H1 (cell line): ENCODE data around the gene TNRC6C. TPM values are rescaled to one million over a fixed set of nuclear protein-coding genes. Genes with fewer than 3 reads are reported as not detected.
A peak's percentile ranks its signal among the peaks of the same experiment; 100 is the strongest.

ENCODE experiments used
- CTCF ChIA-PET: fragments of 300-600 bp; sonication (Branson Sonifier 250); formaldehyde crosslinking; loops from one replicate; lab custom pipeline; 2021; ENCODE audit not compliant: partially characterized antibody; lab: Charles Lee
- POLR2A ChIA-PET: fragments of 300-600 bp; sonication (Branson Sonifier 250); formaldehyde crosslinking; loops from one replicate; lab custom pipeline; 2021; ENCODE audit warnings: inconsistent platforms; ENCODE audit not compliant: partially characterized antibody; lab: Charles Lee
- DNase-seq, 2 experiments: peaks; one replicate each; pipeline versions ENCODE4 v3.0.0 to v3.0.0-alpha.2; 2010 to 2022; ENCODE audit warnings: low spot score in 2 of 2, low read depth in 1 of 2, mixed read lengths in 1 of 2
- FAIRE-seq: peaks from 2 replicates; lab custom pipeline; 2011; peaks lifted over from hg19 to GRCh38; lab: Jason Lieb, UNC
- H2AFZ ChIP-seq: 2 replicates; pipeline ENCODE4 v1.8.1; 2012; ENCODE audit warnings: low read length, inconsistent platforms
- H2AK5ac ChIP-seq: 2 replicates; pipeline ENCODE4 v1.6.1; 2013; ENCODE audit warnings: low read depth, low read length
- H2BK120ac ChIP-seq: replicated peaks from 2 replicates; pipeline ENCODE3; 2013; ENCODE audit warnings: low read depth, low read length, inconsistent platforms
- H2BK12ac ChIP-seq: 2 replicates; pipeline ENCODE4 v1.6.1; 2013; ENCODE audit warnings: low read depth, low read length
- H2BK15ac ChIP-seq: 2 replicates; pipeline ENCODE4 v1.6.1; 2013; ENCODE audit warnings: low read length
- H2BK20ac ChIP-seq: 2 replicates; pipeline ENCODE4 v1.6.1; 2013; ENCODE audit warnings: low read length
- H2BK5ac ChIP-seq: 2 replicates; pipeline ENCODE4 v1.6.1; 2013; ENCODE audit warnings: low read depth, low read length
- H3K14ac ChIP-seq: 2 replicates; pipeline ENCODE4 v1.6.1; 2013; ENCODE audit warnings: inconsistent platforms; ENCODE audit not compliant: insufficient read length
- H3K18ac ChIP-seq: 2 replicates; pipeline ENCODE4 v1.6.1; 2013; ENCODE audit warnings: low read length; ENCODE audit errors: extremely low read depth
- H3K23ac ChIP-seq: 2 replicates; pipeline ENCODE4 v1.6.1; 2013; ENCODE audit warnings: inconsistent platforms; ENCODE audit not compliant: insufficient read length
- H3K23me2 ChIP-seq: 2 replicates; pipeline ENCODE4 v1.6.1; 2013; ENCODE audit warnings: low read depth, low read length
- H3K27ac ChIP-seq: 2 replicates; pipeline ENCODE4 v1.6.1; 2011; ENCODE audit warnings: low read depth, low read length, inconsistent platforms
- H3K27me3 ChIP-seq, 4 experiments: replicated peaks in 1 of 4; 1 replicate in 1 of 4; 2 replicates in 3 of 4; pipeline versions ENCODE4 v1.6.1 to v1.8.1; 2011 to 2013; ENCODE audit warnings: low read length in 3 of 4, mild to moderate bottlenecking in 3 of 4, inconsistent platforms in 2 of 4, mixed read lengths in 2 of 4, moderate library complexity in 1 of 4; ENCODE audit not compliant: control insufficient read depth in 3 of 4, insufficient read depth in 3 of 4; ENCODE audit errors: extremely low read depth in 1 of 4
- H3K36me3 ChIP-seq, 4 experiments: 2 replicates each; pipeline versions ENCODE4 v1.6.1 to v1.8.1; 2011 to 2013; ENCODE audit warnings: mild to moderate bottlenecking in 4 of 4, low read length in 3 of 4, moderate library complexity in 2 of 4, control low read depth in 1 of 4, inconsistent platforms in 1 of 4; ENCODE audit not compliant: insufficient read depth in 4 of 4, control insufficient read depth in 2 of 4
- H3K4ac ChIP-seq: replicated peaks from 2 replicates; pipeline ENCODE3; 2013; ENCODE audit warnings: low read length, low read depth, mixed read lengths, inconsistent platforms; ENCODE audit not compliant: insufficient read length
- H3K4me1 ChIP-seq, 4 experiments: replicated peaks in 1 of 4; 1 replicate in 1 of 4; 2 replicates in 3 of 4; pipeline versions ENCODE4 v1.6.1 to v1.8.1; 2011 to 2013; ENCODE audit warnings: low read length in 3 of 4, inconsistent platforms in 2 of 4, mixed read lengths in 1 of 4; ENCODE audit not compliant: insufficient read depth in 4 of 4, control insufficient read depth in 3 of 4
- H3K4me2 ChIP-seq, 2 experiments: 2 replicates each; pipeline versions ENCODE4 v1.6.1 to v1.8.1; 2011 to 2013; ENCODE audit warnings: low read depth in 2 of 2, low read length in 2 of 2, control low read depth in 1 of 2, inconsistent platforms in 1 of 2, mild to moderate bottlenecking in 1 of 2; ENCODE audit not compliant: insufficient read depth in 1 of 2
- H3K4me3 ChIP-seq, 4 experiments: fragments of 200-600, 300-600 bp in 1 of 4; sonication (generic), shearing (Covaris generic), sonication (Bioruptor Twin) in 1 of 4; 2 replicates each; pipeline versions ENCODE4 v1.5.1 to v1.8.1; 2011 to 2016; ENCODE audit warnings: low read length in 4 of 4, low read depth in 3 of 4, control low read depth in 2 of 4, inconsistent platforms in 2 of 4, mild to moderate bottlenecking in 2 of 4, mixed read lengths in 1 of 4, moderate library complexity in 1 of 4; ENCODE audit not compliant: insufficient read depth in 2 of 4; ENCODE audit errors: extremely low read depth in 1 of 4
- H3K56ac ChIP-seq: replicated peaks from 2 replicates; pipeline ENCODE3; 2013; ENCODE audit warnings: low read depth, mild to moderate bottlenecking, mixed read lengths, low read length, inconsistent platforms; ENCODE audit not compliant: insufficient read length
- H3K79me1 ChIP-seq: 2 replicates; pipeline ENCODE4 v1.6.1; 2013; ENCODE audit warnings: low read depth, low read length, control low read depth
- H3K79me2 ChIP-seq, 2 experiments: 2 replicates each; pipeline versions ENCODE4 v1.6.1 to v1.8.1; 2012 to 2013; ENCODE audit warnings: low read length in 2 of 2, mild to moderate bottlenecking in 2 of 2, inconsistent platforms in 1 of 2; ENCODE audit not compliant: insufficient read depth in 2 of 2, control insufficient read depth in 1 of 2
- H3K9ac ChIP-seq, 4 experiments: replicated peaks in 1 of 4; 1 replicate in 1 of 4; 2 replicates in 3 of 4; pipeline versions ENCODE4 v1.6.1 to v1.8.1; 2011 to 2013; ENCODE audit warnings: low read depth in 3 of 4, low read length in 3 of 4, control low read depth in 2 of 4, mild to moderate bottlenecking in 2 of 4, moderate library complexity in 2 of 4, inconsistent platforms in 1 of 4; ENCODE audit errors: extremely low read depth in 1 of 4
- H3K9me3 ChIP-seq, 2 experiments: 2 replicates each; pipeline versions ENCODE4 v1.6.1 to v1.8.1; 2012 to 2013; ENCODE audit warnings: mild to moderate bottlenecking in 2 of 2, moderate library complexity in 2 of 2, control low read depth in 1 of 2, inconsistent platforms in 1 of 2, low read depth in 1 of 2, low read length in 1 of 2, mixed read lengths in 1 of 2; ENCODE audit not compliant: insufficient read depth in 2 of 2
- H4K20me1 ChIP-seq, 2 experiments: replicated peaks in 1 of 2; 2 replicates each; pipeline versions ENCODE3 to v1.8.1; 2011 to 2013; ENCODE audit warnings: inconsistent platforms in 2 of 2, low read length in 2 of 2, mild to moderate bottlenecking in 1 of 2; ENCODE audit not compliant: insufficient read depth in 2 of 2, control insufficient read depth in 1 of 2
- H4K5ac ChIP-seq: 2 replicates; pipeline ENCODE4 v1.6.1; 2013; ENCODE audit warnings: low read length, low read depth, mixed read lengths, inconsistent platforms; ENCODE audit not compliant: insufficient read length
- H4K8ac ChIP-seq: 2 replicates; pipeline ENCODE4 v1.8.0; 2013; ENCODE audit warnings: mild to moderate bottlenecking, moderate library complexity, low read length, inconsistent platforms; ENCODE audit not compliant: insufficient read depth; ENCODE audit errors: extremely low read depth
- H4K91ac ChIP-seq: replicated peaks from 2 replicates; pipeline ENCODE3; 2013; ENCODE audit warnings: low read length, mixed read lengths, inconsistent platforms; ENCODE audit not compliant: insufficient read length
- ATF3 ChIP-seq: IDR thresholded peaks from 2 replicates; pipeline ENCODE4 v1.6.1; 2011; ENCODE audit warnings: low read depth, mild to moderate bottlenecking, low read length; ENCODE audit not compliant: insufficient read depth
- CHD1 ChIP-seq: IDR thresholded peaks from 2 replicates; pipeline ENCODE4 v1.6.1; 2012; ENCODE audit warnings: low read depth, low read length, improper control_type of control experiment
- CTBP2 ChIP-seq: IDR thresholded peaks from 2 replicates; pipeline ENCODE4 v1.7.0; 2011; ENCODE audit warnings: borderline replicate concordance, mild to moderate bottlenecking, moderate library complexity, mixed read lengths, low read length; ENCODE audit not compliant: insufficient read depth, insufficient read length
- SP2 ChIP-seq: IDR thresholded peaks from 2 replicates; pipeline ENCODE4 v1.6.1; 2012; ENCODE audit warnings: mild to moderate bottlenecking, low read length, inconsistent platforms
- TAF1 ChIP-seq: IDR thresholded peaks from 2 replicates; pipeline ENCODE4 v1.6.1; 2011; ENCODE audit warnings: mild to moderate bottlenecking, low read depth, low read length
- WGBS, 2 experiments: shearing (Covaris generic) in 1 of 2; methylation state at CpG; one replicate each; pipeline versions ENCODE4 v1.1.6 to v1.1.7; 2013 to 2015; ENCODE audit warnings: low lambda C conversion rate in 2 of 2, mixed read lengths in 2 of 2, inconsistent platforms in 1 of 2, low coverage in 1 of 2, missing lambda C conversion rate in 1 of 2; ENCODE audit not compliant: insufficient replicate concordance in 2 of 2, insufficient coverage in 1 of 2, insufficient read length in 1 of 2; ENCODE audit errors: extremely low coverage in 1 of 2, missing lambda C conversion rate in 1 of 2; 5-methylcytosine and 5-hydroxymethylcytosine counted together
- polyA plus RNA-seq, 7 experiments: library from polyadenylated mRNA; depleted of rRNA in 3 of 7; stranded (reverse) in 5 of 7; unstranded in 2 of 7; fragments of >200 nt in 5 of 7; fragments of 200-250 nt in 2 of 7; gene quantifications; 1 replicate in 5 of 7; 2 replicates in 1 of 7; 4 replicates in 1 of 7; pipeline versions ENCODE4 v1.2.1 to v1.2.3, GENCODE V29; 2011 to 2013; ENCODE audit warnings: missing spikeins in 2 of 7, mixed read lengths in 2 of 7
- total RNA-seq: library from RNA; stranded (reverse); fragmentation: NEBNext Ultra II Directional; extraction: Animal tissue kit (Norgen Biotek cat#: 25700); gene quantifications from 2 replicates; pipeline ENCODE4 v1.2.1, GENCODE V29; 2021

TNRC6C gene
- total and polyA plus RNA-seq, 2 of the 8 experiments (the other 6 are each of a cell fraction or from before 2014, with no cell fraction given) = 2.8 to 28.9 TPM

GRCh38 chr17:77943971-77944370 is 14.5 kb upstream of the TNRC6C start:
- no peaks in the 10 kb centered on the region; a peak in 1 of 4 replicates for H3K9me3 ChIP-seq
- H3K27me3 ChIP-seq = 0 out of 7 replicates have a peak, but pooled peaks cover 0 to 2% (median 0%) of the 10 kb centered on the region in 4 experiments
- no peak overlapping the region for H3K4me2 ChIP-seq
- no peak overlapping the region for H3K23ac ChIP-seq
- no peaks in the 10 kb centered on the region for H3K36me3 ChIP-seq
- peaks cover 0 to 3% (median 1%) of the 10 kb centered on the region in 4 experiments; a peak in 2 of 7 replicates for H3K4me1 ChIP-seq
- no peaks in the 10 kb centered on the region for H4K20me1 ChIP-seq
- no peak overlapping the region for H4K91ac ChIP-seq
- H3K4ac ChIP-seq = no peak overlapping the region
- H2BK120ac ChIP-seq = no peak overlapping the region
- DNase-seq = no peak
- no peak overlapping the region for H2AK5ac ChIP-seq
- H2BK20ac ChIP-seq = no peak overlapping the region
- 89% methylated on average over 4 of the region's 5 CpGs; no CpG with 5 or more reads in 1 of the 2 experiments for WGBS, 2 experiments
- no peaks in the 10 kb centered on the region for H3K79me1 ChIP-seq
- no peak overlapping the region for H2BK5ac ChIP-seq
- no peak overlapping the region for H4K8ac ChIP-seq
- 0 out of 2 replicates have a peak overlapping the region, but pooled peaks have one; percentile 11 for H2BK12ac ChIP-seq
- no peak overlapping the region for H2BK15ac ChIP-seq
- H3K23me2 ChIP-seq = no peaks in the 10 kb centered on the region
- no peak overlapping the region for H3K4me3 ChIP-seq
- no peak overlapping the region for H3K27ac ChIP-seq
- H3K9ac ChIP-seq = no peak overlapping the region
- H3K14ac ChIP-seq = no peak overlapping the region
- no peak for FAIRE-seq
- no peak overlapping the region for H2AFZ ChIP-seq
- TF ChIP-seq ATF3 = no peak
- no peak for TF ChIP-seq CHD1
- TF ChIP-seq CTBP2 = no peak
- no peak for TF ChIP-seq TAF1
- no peak for TF ChIP-seq SP2
- H3K56ac ChIP-seq = no peak overlapping the region
- H3K79me2 ChIP-seq = no peaks in the 10 kb centered on the region
- POLR2A ChIA-PET = interaction anchor here (1.1 to 5.8 kb wide), 5 partner anchors 9 to 29 kb away, joined by 3 to 42 read pairs (median 4); partner anchors contain the start of gene TNRC6C
- H4K5ac ChIP-seq = no peak overlapping the region
- H3K18ac ChIP-seq = no peak overlapping the region
- CTCF ChIA-PET = interaction anchor here (1.3 to 1.6 kb wide), 3 partner anchors 28 to 402 kb away, joined by 4 to 5 read pairs (median 4); no protein-coding TSS in a partner anchor
